ENCODE results near the gene ATP9B.
"Not testable (repeated sequence)": the region's sequence is repeated elsewhere in the genome, so short reads cannot be mapped to it uniquely, and the experiment has no call there.

Gene ATP9B

DNA sequence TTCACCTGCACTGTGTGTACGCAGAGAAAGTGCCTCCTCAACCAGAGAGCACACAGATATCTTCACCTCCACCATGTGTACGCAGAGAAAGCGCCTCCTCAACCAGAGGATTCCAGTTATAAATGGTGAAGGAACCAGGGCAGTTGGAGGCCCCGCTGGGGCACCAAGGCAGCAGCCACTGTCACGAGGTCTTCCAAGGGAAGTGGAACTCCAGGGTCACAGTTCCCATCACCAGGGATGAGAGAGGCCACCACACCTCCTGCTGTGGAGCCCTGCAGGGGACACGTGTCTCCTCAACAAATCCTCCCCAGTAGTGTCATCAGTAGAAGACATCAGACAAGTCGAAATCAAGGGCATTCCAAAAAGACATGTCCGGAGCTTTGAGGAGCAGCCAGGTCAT lies 298.3 kb downstream of the ATP9B start:
- DNase-seq = no peak

DNA sequence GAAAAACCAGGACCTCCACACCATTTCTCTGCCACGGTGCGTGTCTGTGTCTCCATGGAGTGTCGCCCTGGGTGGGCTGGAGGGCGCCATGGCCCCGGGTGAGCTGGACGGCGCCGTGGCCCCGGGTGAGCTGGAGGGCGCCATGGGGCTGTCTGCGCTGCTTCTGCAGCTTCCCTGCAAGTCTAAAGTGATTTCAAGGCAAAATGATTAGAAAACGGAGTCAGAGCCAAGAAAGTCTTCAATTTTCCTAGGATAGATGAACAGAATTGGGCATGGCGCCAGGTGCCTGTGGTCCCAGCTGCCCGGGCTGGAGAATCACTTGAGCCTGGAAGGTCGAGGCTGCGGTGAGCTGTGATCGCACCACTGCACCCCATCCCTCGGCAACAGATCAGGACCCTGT lies 298.8 kb downstream of the ATP9B start:
- peak; percentile 8 for DNase-seq

DNA sequence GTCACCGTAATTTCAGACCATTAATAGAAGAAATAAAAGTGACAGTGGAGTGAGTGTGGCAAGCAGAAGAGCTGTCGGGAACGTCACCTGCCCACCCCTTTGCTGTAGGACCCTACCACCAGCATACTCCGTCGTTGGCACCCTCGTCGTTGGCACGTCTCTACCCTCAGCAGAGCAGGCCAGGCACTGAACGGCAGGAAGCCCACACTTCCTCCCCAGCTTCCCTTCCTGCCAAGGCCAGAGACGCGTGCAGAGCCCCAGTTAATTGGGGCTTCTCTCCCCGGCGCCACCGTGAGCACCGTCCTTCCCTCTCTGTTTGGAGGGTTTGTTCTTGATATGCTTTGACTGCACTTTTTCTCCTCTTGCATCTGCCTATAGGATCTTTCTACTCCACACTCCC lies 299.5 kb downstream of the ATP9B start:
- DNase-seq = no peak

DNA sequence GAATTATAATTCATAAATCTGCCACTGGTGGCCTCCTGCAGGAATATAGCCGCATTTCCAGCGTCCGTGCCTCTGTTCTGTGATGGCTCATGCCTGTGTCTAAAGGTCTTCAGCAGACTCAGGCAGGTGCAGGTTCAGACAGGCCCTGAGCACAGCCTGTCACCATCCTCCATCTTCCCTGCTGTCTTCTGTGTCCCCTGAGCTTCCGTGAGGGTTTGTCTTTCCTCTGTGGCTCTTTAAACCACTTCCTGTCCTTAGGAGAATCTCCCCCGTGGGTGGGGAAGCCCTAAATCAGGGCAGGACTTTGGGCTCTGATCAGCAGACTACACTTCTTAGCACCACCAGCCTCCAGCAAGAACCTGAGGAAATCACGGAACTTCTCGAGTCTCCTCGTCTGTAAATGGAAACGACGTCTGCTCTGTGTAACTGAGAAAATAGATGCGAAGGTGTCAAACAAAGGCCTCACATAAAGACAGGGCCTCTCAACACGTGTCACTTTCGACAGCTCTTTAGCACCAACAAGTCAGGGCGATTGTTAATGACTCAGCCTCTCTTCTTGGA lies 302.4 kb downstream of the ATP9B start:
- DNase-seq = no peak

DNA sequence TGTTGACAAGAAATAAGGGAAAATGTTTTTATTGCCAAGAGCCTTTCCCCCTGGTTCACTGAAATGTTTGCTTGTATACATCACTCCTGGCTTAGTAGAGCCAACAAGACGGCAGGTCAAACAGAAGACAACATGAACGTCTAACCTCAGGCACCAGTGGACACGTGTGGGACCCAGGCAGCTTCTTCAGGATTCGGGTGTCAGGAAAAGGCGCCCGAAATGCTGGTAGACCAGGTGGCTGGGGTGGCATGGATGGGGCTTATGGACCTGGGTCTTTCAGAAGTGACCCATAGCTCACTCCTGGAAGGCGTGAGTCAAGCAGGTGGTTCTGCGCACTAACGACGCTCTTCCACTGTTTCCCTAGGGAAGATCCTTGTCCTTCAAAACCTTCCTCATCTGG lies 303.3 kb downstream of the ATP9B start:
- DNase-seq = no peak

DNA sequence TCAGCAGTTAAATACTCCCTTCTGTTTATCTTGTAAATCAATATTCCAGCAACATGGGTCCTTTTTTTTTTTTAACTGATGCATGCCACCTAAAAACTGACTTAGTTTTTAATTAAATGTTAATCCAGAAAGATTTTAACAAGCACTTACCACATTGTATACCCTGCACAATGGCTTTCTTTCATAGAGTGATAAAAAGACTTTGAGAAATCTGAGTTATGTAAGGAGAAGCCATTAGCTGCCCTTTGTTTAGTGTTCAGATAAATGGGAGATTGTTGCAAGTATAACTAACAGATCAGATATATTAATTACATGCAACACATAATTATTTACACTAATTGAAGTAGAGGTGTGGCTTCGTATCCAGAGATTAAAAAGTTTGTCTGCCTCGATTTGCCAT lies 303.8 kb downstream of the ATP9B start:
- DNase-seq = no peak

DNA sequence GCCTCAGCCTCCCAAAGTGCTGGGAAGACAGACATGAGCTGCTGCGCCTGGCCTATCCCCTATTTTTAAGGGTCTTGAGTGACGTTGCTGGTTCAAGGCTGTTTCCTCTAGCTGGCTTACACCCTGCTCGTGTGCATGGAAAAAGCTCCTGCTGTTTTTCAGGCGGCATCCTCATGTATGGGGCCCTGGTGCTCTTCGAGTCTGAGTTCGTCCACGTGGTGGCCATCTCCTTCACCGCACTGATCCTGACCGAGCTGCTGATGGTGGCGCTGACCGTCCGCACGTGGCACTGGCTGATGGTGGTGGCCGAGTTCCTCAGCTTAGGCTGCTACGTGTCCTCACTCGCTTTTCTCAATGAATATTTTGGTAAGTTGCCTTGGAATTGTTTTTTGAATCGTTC lies 304.5 kb downstream of the ATP9B start:
- DNase-seq = no peak

DNA sequence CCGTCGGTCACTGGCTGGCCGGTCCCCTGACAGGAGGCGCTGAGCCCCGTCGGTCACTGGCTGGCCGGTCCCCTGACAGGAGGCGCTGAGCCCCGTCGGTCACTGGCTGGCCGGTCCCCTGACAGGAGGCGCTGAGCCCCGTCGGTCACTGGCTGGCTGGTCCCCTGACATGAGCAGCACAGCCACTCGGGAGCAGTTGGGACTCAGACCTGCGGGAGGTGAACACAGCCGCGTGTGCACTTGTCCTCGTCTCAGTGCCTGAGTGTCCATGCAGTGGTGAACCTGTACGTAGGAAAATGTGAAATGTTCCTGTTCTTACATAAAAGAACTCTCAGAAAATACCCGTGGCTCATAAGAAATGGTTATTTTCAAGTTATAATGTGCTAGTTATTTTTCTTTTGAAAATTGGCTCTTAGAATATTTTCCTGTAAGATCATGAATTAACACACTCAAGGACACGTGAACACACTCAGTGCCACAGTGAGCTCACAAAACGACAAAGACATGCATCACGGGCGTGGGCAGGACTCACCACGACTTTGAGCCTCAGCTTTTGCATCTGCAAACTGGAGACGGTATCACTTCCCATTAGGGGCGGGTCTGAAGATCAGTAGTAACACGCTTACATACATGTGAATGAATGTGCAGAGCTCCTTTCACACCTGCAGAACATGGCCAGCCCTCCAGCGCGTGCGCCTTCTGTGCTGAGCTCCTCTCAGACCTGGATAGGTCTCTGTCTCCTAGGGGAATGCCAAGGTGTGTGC lies 305.4 kb downstream of the ATP9B start:
- no peak for DNase-seq

DNA sequence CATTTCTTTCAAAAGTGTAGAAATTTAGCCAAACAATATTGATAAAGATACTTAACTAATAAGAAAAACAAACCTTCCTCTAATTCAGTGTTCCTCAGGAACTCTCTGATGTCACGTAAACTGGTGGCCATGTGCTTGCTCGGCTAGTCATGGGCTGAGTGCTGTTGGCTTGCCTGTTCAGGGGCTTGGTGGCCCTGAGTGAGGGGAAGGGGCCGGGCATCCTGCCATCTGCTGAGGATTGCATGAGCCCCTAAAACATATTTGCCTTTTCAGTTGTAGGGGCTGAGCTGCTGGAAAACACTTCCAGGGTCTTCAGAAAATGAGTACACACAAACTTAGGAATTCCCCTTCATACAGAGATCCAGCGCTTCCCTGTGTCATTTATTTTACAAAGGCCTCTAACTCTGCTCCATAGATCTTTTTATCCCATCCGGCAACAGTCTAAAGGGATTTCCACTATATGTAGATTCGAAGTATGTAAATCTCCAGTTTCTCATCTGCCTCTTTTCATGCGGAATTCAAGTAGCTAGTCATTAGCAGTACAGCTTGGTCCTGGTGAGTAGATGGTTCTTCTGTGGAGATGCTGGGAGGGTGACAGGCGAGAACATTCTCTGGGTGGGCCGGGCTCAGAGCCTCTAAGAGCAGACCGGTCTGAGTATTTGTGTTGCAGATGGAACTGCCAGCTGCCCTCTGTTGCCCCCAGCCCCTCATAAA lies 306.4 kb downstream of the ATP9B start:
- no peak for DNase-seq

DNA sequence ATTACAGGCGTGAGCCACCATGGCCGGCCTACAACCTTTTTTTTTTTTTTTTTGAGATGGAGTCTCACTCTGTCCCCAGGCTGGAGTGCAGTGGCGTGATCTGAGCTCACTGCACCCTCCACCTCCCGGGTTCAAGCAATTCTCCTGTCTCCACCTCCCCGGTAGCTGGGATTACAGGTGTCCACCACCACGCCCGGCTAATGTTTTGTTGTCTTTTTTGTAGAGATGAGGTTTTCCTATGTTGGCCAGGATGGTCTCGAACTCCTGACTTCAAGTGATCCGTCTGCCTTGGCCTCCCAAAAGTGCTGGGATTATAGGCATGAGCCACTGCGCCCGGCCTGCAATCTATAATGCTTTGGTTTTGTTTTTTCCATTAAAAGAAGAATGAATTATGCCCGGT lies 307.5 kb downstream of the ATP9B start:
- DNase-seq = not testable (repeated sequence)

DNA sequence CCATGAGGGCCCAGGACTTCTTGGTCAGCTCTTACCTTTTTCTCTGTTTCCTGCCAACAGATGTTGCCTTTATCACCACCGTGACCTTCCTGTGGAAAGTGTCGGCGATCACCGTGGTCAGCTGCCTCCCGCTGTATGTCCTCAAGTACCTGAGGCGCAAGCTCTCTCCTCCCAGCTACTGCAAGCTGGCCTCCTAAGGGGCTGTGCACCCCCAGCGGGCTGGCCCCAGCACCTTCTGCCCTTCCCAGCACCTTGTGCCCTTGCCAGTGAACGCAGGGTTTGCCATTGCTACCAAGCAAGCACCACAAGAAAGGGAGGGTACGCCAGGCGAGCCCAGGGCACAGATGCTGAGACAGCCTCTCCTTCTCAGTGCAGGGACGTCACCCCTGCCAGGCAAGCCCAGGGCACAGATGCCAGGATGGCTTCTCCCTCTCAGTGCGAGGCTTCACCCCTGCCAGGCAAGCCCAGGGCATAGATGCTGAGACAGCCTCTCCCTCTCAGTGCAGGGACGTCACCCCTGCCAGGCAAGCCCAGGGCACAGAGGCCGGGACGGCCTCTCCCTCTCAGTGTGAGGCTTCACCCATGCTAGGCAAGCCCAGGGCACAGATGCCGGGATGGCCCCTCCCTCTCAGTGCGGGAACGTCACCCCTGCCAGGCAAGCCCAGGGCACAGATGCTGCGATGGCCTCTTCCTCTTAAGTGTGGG lies 308.1 kb downstream of the ATP9B start:
- no peak for DNase-seq

DNA sequence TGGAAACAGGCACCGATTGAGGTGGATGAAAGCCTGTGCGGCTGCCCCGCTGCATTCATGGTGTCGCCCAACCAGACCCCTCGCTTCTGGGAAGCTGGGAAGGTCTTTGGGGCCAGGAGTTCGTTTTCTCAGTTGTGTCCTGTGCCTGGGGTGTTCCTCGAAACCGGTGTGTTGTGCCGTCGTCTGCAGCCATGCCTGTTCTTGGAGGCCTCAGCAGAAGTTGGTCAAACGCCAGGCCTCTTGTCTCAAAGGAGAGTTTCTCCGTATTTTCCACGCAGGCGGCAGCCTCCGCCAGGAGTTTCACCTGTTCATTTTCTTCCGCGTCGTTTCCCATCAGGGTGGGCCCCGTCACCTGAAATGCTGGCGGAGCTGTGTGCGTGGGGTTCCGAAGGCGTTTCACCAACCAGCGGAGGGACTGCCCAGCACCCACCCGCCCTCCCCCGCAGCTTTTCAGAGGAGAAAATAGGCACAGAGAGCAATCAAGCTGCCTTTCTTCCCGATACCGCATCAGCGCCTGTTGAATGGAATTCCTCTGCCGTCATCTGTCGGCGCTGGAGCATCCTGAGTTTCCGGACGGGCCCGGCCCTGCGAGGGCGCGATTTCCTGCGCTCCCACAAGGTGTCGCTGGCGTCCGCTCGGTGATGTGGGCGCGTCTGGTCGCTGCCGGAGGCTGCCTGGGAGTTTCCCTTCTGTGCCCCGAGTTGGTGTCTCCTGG lies 309.5 kb downstream of the ATP9B start:
- DNase-seq = peak; percentile 68

DNA sequence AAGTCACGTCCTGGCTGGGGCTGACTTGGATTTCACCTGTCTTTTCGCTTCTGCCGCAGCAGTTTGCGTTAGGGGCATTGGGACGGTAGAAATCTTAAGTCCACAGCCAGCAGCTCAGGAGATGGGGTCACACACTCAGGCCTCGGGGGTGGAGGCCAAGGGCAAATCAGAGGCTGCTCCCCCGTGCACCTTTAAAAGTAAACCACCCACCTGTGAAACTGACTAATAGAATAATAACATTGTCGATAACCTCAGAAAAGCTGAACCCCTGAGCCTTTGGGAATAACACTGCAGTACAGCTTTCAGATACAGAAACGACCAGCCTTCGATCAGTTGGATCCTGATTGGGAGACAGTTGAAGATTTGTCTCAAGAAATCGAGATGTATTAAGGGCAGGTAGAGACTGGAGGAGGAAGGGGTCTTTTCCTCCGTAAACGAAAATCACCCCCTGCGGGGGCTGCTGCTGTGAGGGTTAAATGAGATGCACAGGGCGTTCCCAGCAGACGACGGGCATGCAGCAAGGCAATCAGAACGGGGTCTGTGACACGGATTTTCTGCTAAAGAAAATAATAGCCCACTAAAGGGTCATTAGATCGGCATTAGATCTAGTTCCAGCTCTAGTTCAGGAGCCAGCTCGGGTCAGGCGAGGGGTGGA lies 310.2 kb downstream of the ATP9B start:
- no peak for DNase-seq

DNA sequence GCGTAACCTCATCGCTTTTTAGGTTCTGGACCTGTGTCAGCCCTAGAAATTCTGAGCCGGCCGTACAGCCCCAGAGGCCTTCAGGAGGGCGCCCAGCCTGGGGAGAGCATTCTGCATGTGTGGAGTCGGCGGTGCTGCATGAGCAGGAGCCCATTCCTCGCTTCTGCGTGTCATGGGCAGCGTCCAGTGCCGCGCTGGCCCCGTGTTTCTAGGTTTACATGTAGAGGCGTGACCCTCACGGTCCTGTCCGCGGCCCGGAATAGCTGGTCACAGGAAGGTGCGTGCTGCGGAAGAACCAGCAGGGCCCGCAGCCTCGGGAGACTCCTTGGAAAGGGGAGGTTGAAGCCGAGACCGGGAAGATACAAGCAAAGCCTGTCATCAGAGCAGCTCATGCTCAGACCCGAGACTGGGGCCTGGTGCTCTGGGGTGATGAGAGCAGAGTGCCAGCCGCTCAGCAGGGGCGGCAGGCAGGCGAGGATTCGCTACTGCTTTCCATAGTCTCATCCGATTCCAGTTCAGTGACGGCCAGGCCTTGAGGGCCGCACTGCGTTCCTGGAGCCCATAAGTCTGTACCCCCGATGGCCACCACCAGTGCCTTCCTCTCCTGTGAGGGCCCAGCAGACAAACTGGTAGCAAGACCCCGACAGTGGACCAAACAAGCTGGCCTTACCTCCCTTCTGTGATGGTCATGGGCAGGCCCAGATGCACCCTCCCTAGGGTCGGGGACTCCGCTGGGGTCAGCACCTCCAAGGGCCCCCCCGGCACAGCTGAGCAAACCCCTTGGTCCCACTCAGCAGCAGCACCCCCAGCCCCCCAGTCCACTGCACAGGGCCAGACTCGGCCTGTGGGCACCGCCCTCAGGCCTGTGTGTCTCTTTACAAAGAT lies 311.0 kb downstream of the ATP9B start:
- DNase-seq = no peak

DNA sequence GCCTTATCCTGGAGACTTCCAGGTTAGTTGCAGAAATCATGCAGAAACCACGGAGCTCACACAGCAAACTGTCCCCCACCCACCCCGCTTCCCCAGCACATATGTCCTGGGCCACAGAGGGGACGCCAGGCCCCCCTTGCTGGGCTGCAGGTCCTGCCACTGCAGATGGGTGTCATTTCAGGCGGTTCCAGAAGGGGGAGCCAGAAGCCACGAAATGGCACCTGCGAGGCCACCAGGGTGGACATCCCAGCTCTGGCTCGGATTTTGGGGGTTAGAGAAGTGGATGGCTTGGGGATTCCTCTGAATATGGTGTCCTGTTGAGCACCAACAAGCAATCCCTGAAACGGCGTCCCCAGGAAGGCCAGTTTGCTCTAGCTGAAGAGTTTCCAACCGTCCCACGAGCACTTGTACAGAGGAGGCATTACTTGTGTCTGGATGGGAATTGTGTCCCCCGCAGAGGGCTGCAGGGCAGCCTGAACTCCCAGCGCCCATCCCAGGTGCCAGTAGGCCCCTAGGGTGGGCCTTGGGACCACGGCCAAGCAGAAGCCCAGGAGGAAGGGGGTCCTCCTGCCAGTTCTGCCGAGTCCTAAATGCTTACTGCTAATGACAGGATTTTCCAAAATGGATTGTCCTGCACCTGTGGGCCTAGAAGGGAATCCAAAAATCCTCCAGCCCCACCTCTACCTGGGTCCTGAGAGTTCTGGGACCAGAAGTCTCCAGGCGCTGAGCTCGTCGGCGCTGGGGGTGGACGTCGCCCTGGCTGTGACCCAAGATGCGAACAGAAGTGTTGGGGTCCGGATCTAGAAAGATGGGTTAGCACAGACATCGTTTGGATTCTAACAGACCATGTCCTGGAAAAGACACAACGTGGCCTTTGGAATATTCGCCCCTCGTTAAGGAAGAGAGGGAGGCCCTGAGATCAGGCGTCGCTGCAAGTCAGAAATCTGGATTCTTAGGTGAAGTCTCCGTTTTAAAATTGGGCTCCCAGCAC lies 311.9 kb downstream of the ATP9B start:
- peak; percentile 42 for DNase-seq

DNA sequence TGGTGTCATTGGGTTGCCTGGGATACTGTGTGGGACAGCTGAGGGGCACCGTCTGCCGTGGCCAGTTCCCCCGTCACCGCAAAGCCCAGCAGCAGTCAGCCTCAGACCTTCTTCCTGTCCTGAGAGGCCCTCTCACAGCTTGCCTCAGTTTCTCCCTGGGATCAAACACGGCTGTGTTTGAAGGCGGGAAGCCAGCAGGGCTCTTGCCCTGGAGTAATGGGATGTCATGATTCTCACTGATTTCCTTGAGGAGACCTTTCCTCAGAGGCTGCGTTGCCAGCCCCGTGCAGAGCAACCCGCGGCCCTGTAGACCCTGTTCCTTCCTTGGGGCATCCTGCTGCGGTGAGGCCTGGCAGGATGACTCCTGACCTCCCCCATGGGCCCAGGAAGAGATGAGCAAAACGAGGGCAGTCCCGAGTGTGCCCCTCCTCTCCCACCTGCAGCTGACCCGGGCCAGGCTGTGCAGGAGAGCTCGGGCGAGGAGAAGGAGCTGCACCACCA lies 312.7 kb downstream of the ATP9B start:
- DNase-seq = no peak

DNA sequence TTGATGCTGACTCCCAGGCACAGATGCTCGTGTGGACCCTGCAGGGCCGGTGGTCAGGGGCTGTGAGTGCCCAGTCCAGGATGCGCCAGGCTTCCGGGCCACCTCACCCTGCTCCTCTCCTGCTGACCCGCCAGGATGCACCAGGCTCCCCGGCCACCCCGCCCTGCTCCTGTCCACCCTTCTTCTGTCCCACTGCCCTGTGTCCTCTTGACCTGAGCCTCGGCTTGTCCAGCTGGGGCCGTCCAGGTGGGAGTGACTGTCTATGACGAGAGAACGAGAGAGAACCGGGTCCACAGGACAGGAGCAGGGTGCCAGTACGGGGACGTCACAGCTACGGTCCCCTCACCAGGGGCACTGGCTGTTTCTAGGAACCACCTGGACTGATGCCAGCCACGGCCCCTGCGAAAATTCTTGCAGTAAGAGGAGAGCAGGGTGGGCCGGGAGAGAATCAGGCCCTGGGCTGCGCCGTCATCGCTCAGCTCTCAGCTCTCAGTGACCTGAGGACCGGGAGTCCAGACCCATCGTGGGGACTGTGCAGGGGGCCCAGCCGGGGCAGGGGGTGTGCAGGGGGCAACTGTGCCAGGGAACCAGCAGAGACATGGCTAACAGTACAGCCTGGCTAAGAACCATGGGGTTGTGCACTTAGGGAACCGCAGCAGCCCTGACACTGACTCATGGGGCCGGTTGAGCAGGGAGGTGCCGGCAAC lies 313.6 kb downstream of the ATP9B start:
- DNase-seq = no peak

DNA sequence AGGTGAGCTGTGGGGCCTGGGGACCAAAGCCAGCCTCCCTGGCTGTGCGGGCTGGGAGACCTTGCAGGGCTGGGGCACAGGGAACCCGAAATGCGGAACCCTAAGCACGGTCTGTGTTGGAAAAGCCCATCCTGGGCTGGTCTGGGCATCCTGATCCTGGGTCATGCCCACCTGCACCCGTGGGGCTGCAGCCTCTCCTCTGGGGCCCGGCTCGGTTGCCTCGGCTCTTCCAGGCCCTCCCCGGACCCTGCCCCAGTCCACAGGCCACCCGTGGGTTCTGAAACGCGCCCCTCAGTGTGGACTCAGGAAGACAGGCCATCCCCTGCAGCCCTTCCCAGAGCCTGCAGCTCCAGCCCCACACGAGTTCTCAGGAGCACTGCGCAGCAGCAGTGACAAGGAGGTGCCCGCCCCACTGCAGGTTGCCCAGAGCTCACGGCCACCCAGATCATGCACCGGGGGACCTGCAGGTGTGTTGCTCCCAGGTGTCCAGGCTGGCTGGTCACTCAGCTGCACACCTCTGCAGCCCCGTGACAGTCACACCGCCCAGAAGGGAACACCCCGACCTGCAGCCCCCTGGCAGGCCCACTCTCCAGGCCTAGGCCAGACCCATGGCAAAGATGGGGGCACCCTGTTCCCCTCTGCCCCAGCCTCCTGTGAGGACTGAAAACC lies 314.3 kb downstream of the ATP9B start:
- DNase-seq = no peak

Data from fibroblast of skin of abdomen (primary cell).